Immature natural killer cell (primary cell): ENCODE results near the gene KIDINS220. TPM values are rescaled to one million over a fixed set of nuclear protein-coding genes. Genes with fewer than 3 reads are reported as not detected.
"Not testable (repeated sequence)": the region's sequence is repeated elsewhere in the genome, so short reads cannot be mapped to it uniquely, and the experiment has no call there.

Experiments used
- DNase-seq, 3 donors: peaks; one replicate each; pipeline ENCODE4 v3.0.0; 2022; ENCODE audit warnings: mixed read lengths in 1 of 3
- H3K27ac Mint-ChIP-seq, 6 donors: one replicate each; pipeline ENCODE4 v1.8.0; 2020; ENCODE audit warnings: mixed read lengths in 6 of 6, mild to moderate bottlenecking in 5 of 6, inconsistent platforms in 4 of 6, moderate library complexity in 3 of 6
- H3K27me3 Mint-ChIP-seq, 3 donors: one replicate each; pipeline ENCODE4 v1.8.0; 2020 to 2021; ENCODE audit warnings: low read depth in 3 of 3, mild to moderate bottlenecking in 3 of 3, mixed read lengths in 3 of 3, moderate library complexity in 3 of 3, inconsistent platforms in 1 of 3
- H3K36me3 Mint-ChIP-seq, 3 donors: one replicate each; pipeline ENCODE4 v1.8.0; 2020; ENCODE audit warnings: mixed read lengths in 3 of 3, inconsistent platforms in 2 of 3, mild to moderate bottlenecking in 2 of 3
- H3K4me1 Mint-ChIP-seq, 2 donors: one replicate each; pipeline ENCODE4 v1.8.0; 2020; ENCODE audit warnings: inconsistent platforms in 2 of 2, mild to moderate bottlenecking in 2 of 2, mixed read lengths in 2 of 2, moderate library complexity in 1 of 2
- H3K4me3 Mint-ChIP-seq, 5 donors: one replicate each; pipeline ENCODE4 v1.8.0; 2020; ENCODE audit warnings: mild to moderate bottlenecking in 5 of 5, mixed read lengths in 5 of 5, inconsistent platforms in 3 of 5, moderate library complexity in 3 of 5
- H3K9me3 Mint-ChIP-seq, 6 donors: one replicate each; pipeline ENCODE4 v1.8.0; 2020; ENCODE audit warnings: mild to moderate bottlenecking in 6 of 6, mixed read lengths in 6 of 6, inconsistent platforms in 4 of 6, moderate library complexity in 3 of 6
- polyA plus RNA-seq, 3 donors: library from polyadenylated mRNA; unstranded; fragments of 300-500 nt; fragmentation: Illumina TruSeq; gene quantifications; one replicate each; pipeline ENCODE4 v1.2.3, GENCODE V29; 2021

The KIDINS220 gene
- polyA plus RNA-seq, 3 donors from 2014 or later = 12.2 to 37.5 (median 21.2) TPM

DNA sequence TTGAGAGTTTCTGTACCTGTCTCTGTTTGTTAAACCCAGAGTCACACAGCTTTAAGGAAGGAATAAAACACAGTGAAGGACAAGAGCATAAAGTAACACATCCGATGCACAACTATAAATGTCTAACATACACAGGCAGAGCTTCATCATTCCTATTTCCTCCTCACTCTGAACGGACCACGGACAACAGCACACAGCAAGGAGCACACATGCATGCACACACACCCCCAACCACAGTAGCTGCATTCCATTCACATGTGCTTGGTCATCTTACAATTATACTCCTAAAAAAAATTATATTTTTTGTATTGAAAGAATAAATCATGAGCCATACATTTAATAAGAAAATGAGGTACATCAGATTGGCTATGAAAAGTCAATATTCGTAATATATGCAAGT is 97.3 kb downstream of the KIDINS220 start:
- H3K4me3 Mint-ChIP-seq = no peak overlapping the region
- peaks cover 3 to 19% (median 18%) of the 10 kb centered on the region in 3 donors for H3K36me3 Mint-ChIP-seq
- DNase-seq = no peak
- H3K27ac Mint-ChIP-seq = no peak overlapping the region
- H3K27me3 Mint-ChIP-seq = no peaks in the 10 kb centered on the region
- no peaks in the 10 kb centered on the region for H3K4me1 Mint-ChIP-seq
- H3K9me3 Mint-ChIP-seq = no peaks in the 10 kb centered on the region

- no peak overlapping the region for H3K27ac Mint-ChIP-seq
- H3K4me3 Mint-ChIP-seq = no peak overlapping the region
- no peaks in the 10 kb centered on the region for H3K27me3 Mint-ChIP-seq
- peaks cover 17 to 40% (median 25%) of the 10 kb centered on the region in 3 donors for H3K36me3 Mint-ChIP-seq
- DNase-seq = no peak
- no peaks in the 10 kb centered on the region for H3K4me1 Mint-ChIP-seq
- H3K9me3 Mint-ChIP-seq = no peaks in the 10 kb centered on the region
These were observed 99.7 kb downstream of the KIDINS220 start for GRCh38 chr2:8737571-8738175.

DNA sequence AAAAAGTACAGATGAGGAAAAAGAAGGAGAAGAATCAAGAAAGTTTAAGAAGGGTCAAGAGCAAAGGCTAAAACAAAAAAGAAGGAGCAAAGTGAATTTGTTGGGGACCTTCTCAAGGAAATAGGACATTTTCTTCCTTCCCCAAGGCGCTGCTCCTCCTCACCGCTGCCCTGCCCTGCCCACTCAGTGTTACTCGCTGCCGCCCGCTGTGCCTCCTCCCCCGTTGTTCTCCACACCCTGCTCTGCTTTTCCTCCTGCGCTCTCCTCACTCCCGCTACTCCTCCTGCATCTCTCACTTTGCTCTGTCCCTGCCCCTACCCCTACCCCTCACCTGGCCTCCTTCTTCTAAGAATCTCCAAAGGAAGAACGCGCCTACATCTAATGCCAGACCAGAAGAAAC is 104.8 kb downstream of the KIDINS220 start:
- Mint-ChIP-seq H3K4me3 (no peak overlapping the region), H3K27me3 (peaks cover 0 to 3% (median 3%) of the 10 kb centered on the region in 3 donors), H3K36me3 (peaks cover 45 to 69% (median 49%) of the 10 kb centered on the region in 3 donors), H3K27ac (no peak overlapping the region), H3K9me3 (no peaks in the 10 kb centered on the region), H3K4me1 (no peaks in the 10 kb centered on the region)
- no peak for DNase-seq

DNA sequence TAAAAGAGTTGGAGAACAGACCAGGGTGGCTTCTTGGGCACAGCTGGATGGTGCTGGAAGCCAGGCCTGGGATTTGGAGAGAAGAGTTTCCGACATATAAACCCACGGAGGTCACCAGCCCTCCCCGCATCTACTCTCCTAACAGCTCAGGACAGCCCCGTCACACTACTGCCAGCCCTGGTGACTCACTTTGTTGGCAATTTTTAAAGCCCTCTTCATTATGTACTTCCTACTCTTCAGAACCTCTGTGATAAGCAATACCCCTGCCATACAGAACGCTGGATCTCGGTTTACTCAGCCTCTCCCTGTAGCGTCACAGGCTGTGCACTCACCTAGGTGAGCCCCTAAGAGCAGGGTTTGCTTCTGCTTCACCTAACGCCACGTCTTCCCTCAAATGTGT is 107.5 kb downstream of the KIDINS220 start:
- H3K9me3 Mint-ChIP-seq = no peaks in the 10 kb centered on the region
- no peaks in the 10 kb centered on the region for H3K4me1 Mint-ChIP-seq
- H3K27ac Mint-ChIP-seq = no peak overlapping the region
- peaks cover 37 to 61% (median 46%) of the 10 kb centered on the region in 3 donors for H3K36me3 Mint-ChIP-seq
- no peak overlapping the region for H3K4me3 Mint-ChIP-seq
- DNase-seq = no peak
- H3K27me3 Mint-ChIP-seq = peaks cover 0 to 3% (median 3%) of the 10 kb centered on the region in 3 donors

DNA sequence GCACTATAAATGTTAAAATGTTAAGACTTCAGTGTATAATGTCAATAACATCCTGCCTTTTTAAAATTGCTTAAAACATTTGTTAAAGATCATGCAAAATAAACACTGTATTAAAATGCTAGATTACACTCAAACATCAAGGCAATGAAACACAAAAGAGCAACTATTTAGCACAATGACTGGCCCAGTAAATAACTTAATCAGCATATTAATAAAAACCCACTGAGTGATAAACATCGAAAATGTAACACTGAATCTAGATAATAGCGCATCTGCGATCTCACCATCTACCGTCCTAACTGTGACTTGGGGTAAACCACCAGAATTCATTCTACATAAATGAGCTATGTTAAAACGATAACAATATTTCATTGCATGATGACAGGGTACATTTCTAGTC is 108.3 kb downstream of the KIDINS220 start:
- not testable (repeated sequence) for H3K27ac Mint-ChIP-seq, H3K4me1 Mint-ChIP-seq, H3K9me3 Mint-ChIP-seq, H3K4me3 Mint-ChIP-seq, H3K27me3 Mint-ChIP-seq, DNase-seq
- peaks cover 37 to 55% (median 46%) of the 10 kb centered on the region in 3 donors for H3K36me3 Mint-ChIP-seq

- Mint-ChIP-seq H3K4me1 (no peaks in the 10 kb centered on the region), H3K9me3 (no peaks in the 10 kb centered on the region), H3K27me3 (peaks cover 0 to 3% (median 3%) of the 10 kb centered on the region in 3 donors), H3K4me3 (no peak overlapping the region), H3K36me3 (peaks cover 37 to 49% (median 40%) of the 10 kb centered on the region in 3 donors), H3K27ac (no peak overlapping the region)
- DNase-seq = no peak
These were observed 109.0 kb downstream of the KIDINS220 start for GRCh38 chr2:8728305-8729015.

- DNase-seq = no peak
- no peak overlapping the region for H3K4me3 Mint-ChIP-seq
- no peaks in the 10 kb centered on the region for H3K27me3 Mint-ChIP-seq
- no peaks in the 10 kb centered on the region for H3K4me1 Mint-ChIP-seq
- peak overlapping the region in 1 of 6 donors; percentile 14 for H3K27ac Mint-ChIP-seq
- no peaks in the 10 kb centered on the region for H3K9me3 Mint-ChIP-seq
- peaks cover 17 to 26% (median 18%) of the 10 kb centered on the region in 3 donors for H3K36me3 Mint-ChIP-seq
These were observed 111.6 kb downstream of the KIDINS220 start for GRCh38 chr2:8725838-8726237.

DNA sequence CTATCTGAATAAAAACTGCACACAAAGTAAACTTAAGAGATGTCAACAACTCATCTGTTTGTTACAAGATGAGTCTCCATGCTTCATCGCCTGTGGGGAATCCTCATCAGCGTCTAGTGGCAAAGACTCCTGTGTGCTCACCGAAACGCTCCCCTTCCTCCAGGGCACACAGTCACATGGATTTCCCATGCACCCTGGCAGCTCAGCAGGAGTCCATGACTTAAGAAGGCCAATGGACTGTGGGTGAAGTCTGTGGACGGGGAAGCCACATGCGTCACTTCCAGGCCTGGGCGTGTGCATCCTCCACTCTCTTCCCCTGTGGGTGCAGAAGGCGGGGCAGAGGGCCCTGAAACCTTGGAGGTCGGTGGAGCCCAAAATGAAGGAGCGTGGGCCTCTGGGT is 114.4 kb downstream of the KIDINS220 start:
- no peak overlapping the region for H3K4me3 Mint-ChIP-seq
- no peaks in the 10 kb centered on the region for H3K4me1 Mint-ChIP-seq
- H3K9me3 Mint-ChIP-seq = no peaks in the 10 kb centered on the region
- no peaks in the 10 kb centered on the region for H3K27me3 Mint-ChIP-seq
- H3K27ac Mint-ChIP-seq = peak overlapping the region in 1 of 6 donors; percentile 19
- peaks cover 0 to 2% (median 0%) of the 10 kb centered on the region in 3 donors for H3K36me3 Mint-ChIP-seq
- DNase-seq = no peak

GRCh38 chr2:8721410-8721809 is 116.0 kb downstream of the KIDINS220 start:
- Mint-ChIP-seq H3K27me3 (no peaks in the 10 kb centered on the region), H3K27ac (no peak overlapping the region), H3K4me1 (no peaks in the 10 kb centered on the region), H3K36me3 (no peaks in the 10 kb centered on the region), H3K9me3 (no peaks in the 10 kb centered on the region), H3K4me3 (no peak overlapping the region)
- no peak for DNase-seq

DNA sequence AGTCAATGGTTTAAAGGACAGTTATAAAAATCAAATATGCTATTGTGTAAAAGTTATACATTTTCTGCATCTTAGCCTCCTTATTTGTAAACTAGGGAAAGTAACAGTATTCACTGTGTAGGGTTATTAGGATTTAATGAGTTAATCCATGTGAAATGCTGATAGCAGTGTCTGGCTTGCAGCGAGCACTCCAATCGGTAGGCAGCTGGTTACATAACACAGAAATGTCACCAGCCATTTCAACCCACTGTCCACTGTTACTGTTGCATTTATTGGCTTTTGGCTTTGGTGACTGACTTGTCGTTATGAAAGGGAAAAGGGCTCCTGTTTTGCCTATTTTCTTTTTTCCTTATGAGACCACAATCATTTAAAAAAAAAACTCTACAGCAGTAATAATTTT is 116.7 kb downstream of the KIDINS220 start:
- no peak overlapping the region for H3K4me3 Mint-ChIP-seq
- no peak overlapping the region for H3K27ac Mint-ChIP-seq
- H3K4me1 Mint-ChIP-seq = no peaks in the 10 kb centered on the region
- peaks cover 0 to 5% (median 0%) of the 10 kb centered on the region in 6 donors for H3K9me3 Mint-ChIP-seq
- no peaks in the 10 kb centered on the region for H3K36me3 Mint-ChIP-seq
- H3K27me3 Mint-ChIP-seq = no peaks in the 10 kb centered on the region
- no peak for DNase-seq

DNA sequence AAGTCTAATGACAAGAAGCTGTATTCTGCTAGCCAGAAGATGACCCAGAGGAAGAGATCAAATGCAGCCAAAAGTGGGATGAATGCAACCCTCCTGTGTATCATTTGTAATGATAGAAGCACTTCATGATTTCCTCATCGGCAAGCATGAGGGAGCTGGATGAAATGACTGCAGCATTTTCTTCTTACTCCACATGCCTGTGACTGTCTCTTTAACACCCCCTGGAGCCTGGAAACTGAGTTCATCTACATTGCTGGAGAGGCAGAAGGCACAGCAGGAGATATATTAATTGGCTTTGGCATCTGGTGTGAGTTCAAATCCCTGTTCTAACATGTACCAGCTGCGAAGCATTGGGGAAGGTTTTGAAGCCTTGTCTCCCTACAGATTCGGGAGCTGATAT is 117.9 kb downstream of the KIDINS220 start:
- Mint-ChIP-seq H3K4me1 (no peaks in the 10 kb centered on the region), H3K27me3 (no peaks in the 10 kb centered on the region), H3K27ac (no peak overlapping the region), H3K4me3 (no peak overlapping the region), H3K9me3 (peaks cover 0 to 6% (median 0%) of the 10 kb centered on the region in 6 donors), H3K36me3 (no peaks in the 10 kb centered on the region)
- no peak for DNase-seq

GRCh38 chr2:8714971-8715370 is 122.4 kb downstream of the KIDINS220 start:
- peaks cover 0 to 6% (median 0%) of the 10 kb centered on the region in 6 donors for H3K9me3 Mint-ChIP-seq
- no peak for DNase-seq
- H3K36me3 Mint-ChIP-seq = no peaks in the 10 kb centered on the region
- no peak overlapping the region for H3K27ac Mint-ChIP-seq
- no peak overlapping the region for H3K4me3 Mint-ChIP-seq
- H3K27me3 Mint-ChIP-seq = peaks cover 0 to 4% (median 2%) of the 10 kb centered on the region in 3 donors
- no peaks in the 10 kb centered on the region for H3K4me1 Mint-ChIP-seq

- Mint-ChIP-seq H3K4me1 (no peaks in the 10 kb centered on the region), H3K27ac (no peak overlapping the region), H3K27me3 (peaks cover 0 to 4% (median 2%) of the 10 kb centered on the region in 3 donors), H3K36me3 (no peaks in the 10 kb centered on the region), H3K9me3 (peaks cover 0 to 6% (median 0%) of the 10 kb centered on the region in 6 donors), H3K4me3 (no peak overlapping the region)
- DNase-seq = no peak
These were observed 123.1 kb downstream of the KIDINS220 start for GRCh38 chr2:8714283-8714682.

DNA sequence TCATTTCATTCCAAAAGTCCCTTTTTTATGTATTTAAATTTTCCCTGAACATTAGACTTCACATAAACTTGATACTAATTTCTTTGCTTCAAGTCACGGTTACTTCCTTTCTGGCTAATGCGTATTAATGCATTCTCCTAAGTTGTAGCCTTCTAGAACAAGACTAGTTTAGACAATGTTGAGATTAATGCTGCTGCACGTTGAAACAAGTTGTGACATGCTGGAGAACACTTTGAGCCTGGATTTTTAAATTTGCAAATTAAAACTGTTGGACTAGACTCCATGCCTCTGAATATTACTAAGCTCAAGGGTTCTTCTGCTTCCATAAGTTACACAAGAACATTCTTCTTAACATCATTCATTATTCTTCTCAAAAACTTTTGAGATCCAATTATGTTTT is 126.5 kb downstream of the KIDINS220 start:
- H3K27ac Mint-ChIP-seq = no peak overlapping the region
- H3K4me3 Mint-ChIP-seq = no peak overlapping the region
- no peak for DNase-seq
- peaks cover 0 to 5% (median 4%) of the 10 kb centered on the region in 3 donors for H3K27me3 Mint-ChIP-seq
- H3K9me3 Mint-ChIP-seq = peaks cover 0 to 4% (median 0%) of the 10 kb centered on the region in 6 donors
- H3K36me3 Mint-ChIP-seq = no peaks in the 10 kb centered on the region
- no peaks in the 10 kb centered on the region for H3K4me1 Mint-ChIP-seq
